ENCODE data around the gene MATN3. TPM values are rescaled to one million over a fixed set of nuclear protein-coding genes. Genes with fewer than 3 reads are reported as not detected.

MATN3 gene
- total RNA-seq, 1 experiment from 2014 or later: 13.5 TPM

DNA sequence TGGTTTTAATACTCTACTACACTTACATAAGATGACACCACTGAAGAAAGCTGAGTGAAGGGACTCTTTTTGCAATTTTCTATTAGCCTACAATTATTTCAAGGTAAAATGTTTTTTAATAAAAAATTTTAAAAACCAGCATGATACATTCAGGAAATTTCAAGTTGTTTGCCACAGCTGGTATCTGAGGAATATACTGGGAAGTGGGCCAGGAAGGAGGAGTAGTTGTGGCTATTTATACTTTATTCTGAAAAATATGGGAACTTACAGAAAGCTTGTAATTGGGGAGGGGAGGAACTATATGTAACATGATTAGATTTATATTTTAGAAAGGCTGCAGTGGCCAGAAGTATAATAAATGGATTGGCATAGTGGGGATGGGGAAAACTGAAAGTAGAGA is 63.4 kb downstream of the MATN3 start:
- Histone ChIP-seq H3K23me2 (ENCODE audit: insufficient read length, low read depth, low read length, poor library complexity, severe bottlenecking) (no peaks in the 10 kb centered on the region), H3K23ac (ENCODE audit: insufficient read length, low read depth, low read length) (no peak overlapping the region), H4K20me1 (ENCODE audit: control insufficient read depth, insufficient read depth, insufficient read length) (no peaks in the 10 kb centered on the region), H3K4ac (ENCODE audit: low read depth, low read length) (no peak overlapping the region), H3K18ac (ENCODE audit: insufficient read length, low read depth, low read length) (no peak overlapping the region), H2BK15ac (ENCODE audit: low read depth, low read length) (no peak overlapping the region), H2BK120ac (ENCODE audit: low read depth, low read length, poor library complexity, severe bottlenecking) (no peak overlapping the region), H3K9me3 (ENCODE audit: control insufficient read depth, low read depth, low read length) (no peaks in the 10 kb centered on the region), H3K4me2 (ENCODE audit: insufficient read depth, insufficient read length, low read length) (no peak overlapping the region), H3K27me3 (ENCODE audit: insufficient read depth, low read length) (no peaks in the 10 kb centered on the region), H3K27ac (ENCODE audit: insufficient read length, low read depth, low read length) (no peak overlapping the region), H4K8ac (replicated peaks; ENCODE audit: insufficient read length, low read depth, low read length) (no peak overlapping the region), H3K79me1 (ENCODE audit: insufficient read depth, low read depth, low read length, poor library complexity, severe bottlenecking) (no peaks in the 10 kb centered on the region), H3K9ac (ENCODE audit: extremely low read depth, insufficient read length, low read length) (no peak overlapping the region), H3K79me2 (ENCODE audit: insufficient read depth, low read length) (no peaks in the 10 kb centered on the region), H3T11ph (ENCODE audit: low read length) (no peak overlapping the region), H2BK5ac (ENCODE audit: insufficient read length, low read length) (no peak overlapping the region), H2BK12ac (ENCODE audit: insufficient read length, low read depth, low read length) (no peak overlapping the region), H2BK20ac (ENCODE audit: low read depth, low read length, poor library complexity, severe bottlenecking) (no peak overlapping the region), H3K56ac (ENCODE audit: insufficient read length, low read depth, low read length) (no peak overlapping the region), H4K5ac (ENCODE audit: insufficient read length, low read depth, low read length) (no peak overlapping the region), H4K91ac (ENCODE audit: insufficient read length, low read depth, low read length) (no peak overlapping the region), H3K4me1 (ENCODE audit: insufficient read depth, low read length) (0 out of 2 replicates have a peak, but pooled peaks cover 3% of the 10 kb centered on the region), H2AFZ (ENCODE audit: low read length) (no peak overlapping the region), H3K14ac (ENCODE audit: insufficient read depth, low read length) (no peak overlapping the region), H2AK5ac (ENCODE audit: insufficient read length, low read length) (no peak overlapping the region)
- no peaks in the 10 kb centered on the region for H3K27me3 Mint-ChIP-seq (ENCODE audit: low read depth)
- H3K4me3 Mint-ChIP-seq: no peak overlapping the region
- H3K4me1 Mint-ChIP-seq: peaks cover 13 to 14% of the 10 kb centered on the region in 2 experiments
- peaks cover 0 to 12% (median 0%) of the 10 kb centered on the region in 3 experiments; a peak in 4 of 7 replicates for H3K36me3 Mint-ChIP-seq (ENCODE audit: insufficient read depth in 1 of 3, low read depth in 3 of 3)
- TF ChIP-seq, protein P1, sequence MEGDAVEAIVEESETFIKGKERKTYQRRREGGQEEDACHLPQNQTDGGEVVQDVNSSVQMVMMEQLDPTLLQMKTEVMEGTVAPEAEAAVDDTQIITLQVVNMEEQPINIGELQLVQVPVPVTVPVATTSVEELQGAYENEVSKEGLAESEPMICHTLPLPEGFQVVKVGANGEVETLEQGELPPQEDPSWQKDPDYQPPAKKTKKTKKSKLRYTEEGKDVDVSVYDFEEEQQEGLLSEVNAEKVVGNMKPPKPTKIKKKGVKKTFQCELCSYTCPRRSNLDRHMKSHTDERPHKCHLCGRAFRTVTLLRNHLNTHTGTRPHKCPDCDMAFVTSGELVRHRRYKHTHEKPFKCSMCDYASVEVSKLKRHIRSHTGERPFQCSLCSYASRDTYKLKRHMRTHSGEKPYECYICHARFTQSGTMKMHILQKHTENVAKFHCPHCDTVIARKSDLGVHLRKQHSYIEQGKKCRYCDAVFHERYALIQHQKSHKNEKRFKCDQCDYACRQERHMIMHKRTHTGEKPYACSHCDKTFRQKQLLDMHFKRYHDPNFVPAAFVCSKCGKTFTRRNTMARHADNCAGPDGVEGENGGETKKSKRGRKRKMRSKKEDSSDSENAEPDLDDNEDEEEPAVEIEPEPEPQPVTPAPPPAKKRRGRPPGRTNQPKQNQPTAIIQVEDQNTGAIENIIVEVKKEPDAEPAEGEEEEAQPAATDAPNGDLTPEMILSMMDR (conservative IDR thresholded peaks at IDR 0.05): no peak
- no peaks in the 10 kb centered on the region for H3K9me3 Mint-ChIP-seq
- H3K27ac Mint-ChIP-seq: no peak overlapping the region
- no peak for DNase-seq

Measured in H9 (cell line).